Measurements from ENCODE around the gene DOCK4.
"Not testable (repeated sequence)": the region's sequence is repeated elsewhere in the genome, so short reads cannot be mapped to it uniquely, and the experiment has no call there.

DOCK4 gene

GRCh38 chr7:111927353-111928019, 278.7 kb downstream of the DOCK4 start:
- no peak for DNase-seq

- no peak for DNase-seq
Measured at GRCh38 chr7:111920329-111920728, 285.9 kb downstream of the DOCK4 start.

- no peak for DNase-seq
Measured at GRCh38 chr7:111919631-111920179, 286.5 kb downstream of the DOCK4 start.

- DNase-seq = no peak
Measured at GRCh38 chr7:111919164-111919563, 287.0 kb downstream of the DOCK4 start.

- no peak for DNase-seq
Measured at GRCh38 chr7:111918461-111918860, 287.7 kb downstream of the DOCK4 start.

- DNase-seq = not testable (repeated sequence)
Measured at GRCh38 chr7:111917404-111917803, 288.8 kb downstream of the DOCK4 start.

- DNase-seq = no peak
Measured at GRCh38 chr7:111914291-111914690, 291.9 kb downstream of the DOCK4 start.

GRCh38 chr7:111911166-111911961, 294.8 kb downstream of the DOCK4 start:
- no peak for DNase-seq

GRCh38 chr7:111910656-111911055, 295.5 kb downstream of the DOCK4 start:
- no peak for DNase-seq

GRCh38 chr7:111908673-111909072, 297.5 kb downstream of the DOCK4 start:
- DNase-seq = not testable (repeated sequence)

GRCh38 chr7:111903797-111904196, 302.4 kb downstream of the DOCK4 start:
- no peak for DNase-seq

GRCh38 chr7:111903016-111903415, 303.2 kb downstream of the DOCK4 start:
- DNase-seq = no peak

- no peak for DNase-seq
Measured at GRCh38 chr7:111900283-111900682, 305.9 kb downstream of the DOCK4 start.

GRCh38 chr7:111895049-111895448, 311.1 kb downstream of the DOCK4 start:
- no peak for DNase-seq

- DNase-seq = no peak
Measured at GRCh38 chr7:111894518-111894917, 311.7 kb downstream of the DOCK4 start.

- no peak for DNase-seq
Measured at GRCh38 chr7:111893190-111893589, 313.0 kb downstream of the DOCK4 start.

- DNase-seq = no peak
Measured at GRCh38 chr7:111892588-111892987, 313.6 kb downstream of the DOCK4 start.

- no peak for DNase-seq
Measured at GRCh38 chr7:111887734-111888133, 318.5 kb downstream of the DOCK4 start.

- no peak for DNase-seq
Measured at GRCh38 chr7:111886233-111886632, 320.0 kb downstream of the DOCK4 start.

GRCh38 chr7:111883241-111883640, 323.0 kb downstream of the DOCK4 start:
- DNase-seq = no peak

- no peak for DNase-seq
Measured at GRCh38 chr7:111878785-111879184, 327.4 kb downstream of the DOCK4 start.

GRCh38 chr7:111877931-111878330, 328.3 kb downstream of the DOCK4 start:
- DNase-seq = no peak

- no peak for DNase-seq
Measured at GRCh38 chr7:111873963-111874690, 332.1 kb downstream of the DOCK4 start.

- no peak for DNase-seq
Measured at GRCh38 chr7:111873326-111873646, 332.9 kb downstream of the DOCK4 start.

Measured in activated T-cell treated with anti-CD3 and anti-CD28 coated beads, Interleukin-2, amount 50 U/mL, for 1 hour (primary cell).